Right lobe of liver (tissue), 4 donors: ENCODE results near the gene SPATA20.

Experiments used
- CTCF ChIP-seq, 4 donors: fragments of 200-600 bp in 3 of 4; fragments of 450-650 bp in 1 of 4; IDR thresholded peaks; one replicate each; pipeline versions ENCODE4 v1.5.1 to v1.8.0; 2016 to 2022; ENCODE audit warnings: antibody characterized with exemption in 4 of 4, mild to moderate bottlenecking in 2 of 4
- POLR2A ChIP-seq: fragments of 450-650 bp; IDR thresholded peaks from one replicate; pipeline ENCODE4 v1.6.1; 2017; ENCODE audit warnings: antibody characterized with exemption, mild to moderate bottlenecking
- donor health status: DM: no; HTN: no; CAD: no.
- donor health status: DM: no; HTN: no; CAD: no.
- donor health status: DM: no; HTN: yes; CAD: no.

- TF ChIP-seq CTCF (IDR thresholded peaks at IDR 0.05) (no peak), POLR2A (no peak)
These were observed 7.0 kb upstream of the SPATA20 start for GRCh38 chr17:50539762-50540559.
